Endothelial cell (in vitro differentiated cells): ENCODE data around the gene GAMT. TPM values are rescaled to one million over a fixed set of nuclear protein-coding genes. Genes with fewer than 3 reads are reported as not detected.
A peak's percentile ranks its signal among the peaks of the same experiment; 100 is the strongest.
"Not testable (repeated sequence)": the region's sequence is repeated elsewhere in the genome, so short reads cannot be mapped to it uniquely, and the experiment has no call there.

Experiments used
- DNase-seq: peaks from one replicate; pipeline ENCODE4 v3.0.0; 2021; ENCODE audit warnings: low spot score
- H3K27ac Mint-ChIP-seq: one replicate; pipeline ENCODE4 v1.8.0; 2021; ENCODE audit warnings: mixed read lengths, inconsistent platforms; ENCODE audit not compliant: unreplicated experiment
- H3K27me3 Mint-ChIP-seq: one replicate; pipeline ENCODE4 v1.8.0; 2021; ENCODE audit warnings: mild to moderate bottlenecking, moderate library complexity, mixed read lengths, inconsistent platforms; ENCODE audit not compliant: unreplicated experiment
- H3K36me3 Mint-ChIP-seq: one replicate; pipeline ENCODE4 v1.8.0; 2021; ENCODE audit warnings: mild to moderate bottlenecking, low read depth, mixed read lengths, inconsistent platforms; ENCODE audit not compliant: unreplicated experiment
- H3K4me1 Mint-ChIP-seq: one replicate; pipeline ENCODE4 v1.8.0; 2021; ENCODE audit warnings: mild to moderate bottlenecking, mixed read lengths, inconsistent platforms; ENCODE audit not compliant: unreplicated experiment
- H3K4me3 Mint-ChIP-seq: one replicate; pipeline ENCODE4 v1.8.0; 2021; ENCODE audit warnings: mild to moderate bottlenecking, mixed read lengths, inconsistent platforms; ENCODE audit not compliant: unreplicated experiment
- H3K9me3 Mint-ChIP-seq: one replicate; pipeline ENCODE4 v1.8.0; 2021; ENCODE audit warnings: mixed read lengths, inconsistent platforms; ENCODE audit not compliant: unreplicated experiment
- total RNA-seq: library from RNA; stranded (reverse); fragmentation: NEBNext Ultra II Directional; extraction: Animal tissue kit (Norgen Biotek cat#: 25700); gene quantifications from one replicate; pipeline ENCODE4 v1.2.1, GENCODE V29; 2021; ENCODE audit not compliant: unreplicated experiment
- TF ChIP-seq, protein P1 (sequence below): fragments of 200-600 bp; sonication (generic); IDR thresholded peaks from one replicate; pipeline ENCODE4 v1.5.0; 2021; ENCODE audit warnings: antibody characterized with exemption; ENCODE audit not compliant: unreplicated experiment

Gene GAMT
- total RNA-seq, 1 donor from 2014 or later: 18.1 TPM

DNA sequence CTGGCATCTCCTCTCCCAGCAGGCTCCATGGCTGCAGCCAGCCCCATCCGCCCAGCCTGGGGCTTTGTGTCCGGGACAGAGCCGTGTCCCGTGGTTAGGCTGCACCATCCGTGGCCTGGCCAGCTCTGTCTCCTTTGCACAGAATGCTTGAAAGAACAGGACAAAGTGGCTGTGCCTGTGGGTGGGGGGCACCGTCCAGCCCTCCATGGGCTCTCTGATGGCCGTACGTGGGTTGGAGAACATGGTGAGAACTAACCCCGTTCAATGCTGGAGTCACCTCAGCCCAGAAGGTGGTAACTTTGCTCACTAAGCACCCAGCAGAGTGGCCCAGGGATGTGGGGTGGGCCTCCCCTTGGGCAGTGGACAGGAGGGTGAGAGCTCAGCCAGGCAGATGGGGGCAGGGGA lies 39.7 kb upstream of the GAMT start:
- peaks cover 21% of the 10 kb centered on the region for H3K36me3 Mint-ChIP-seq
- peaks cover 5% of the 10 kb centered on the region for H3K27me3 Mint-ChIP-seq
- DNase-seq: no peak
- H3K4me1 Mint-ChIP-seq: peaks cover 7% of the 10 kb centered on the region
- no peak overlapping the region for H3K27ac Mint-ChIP-seq
- TF ChIP-seq, protein P1, sequence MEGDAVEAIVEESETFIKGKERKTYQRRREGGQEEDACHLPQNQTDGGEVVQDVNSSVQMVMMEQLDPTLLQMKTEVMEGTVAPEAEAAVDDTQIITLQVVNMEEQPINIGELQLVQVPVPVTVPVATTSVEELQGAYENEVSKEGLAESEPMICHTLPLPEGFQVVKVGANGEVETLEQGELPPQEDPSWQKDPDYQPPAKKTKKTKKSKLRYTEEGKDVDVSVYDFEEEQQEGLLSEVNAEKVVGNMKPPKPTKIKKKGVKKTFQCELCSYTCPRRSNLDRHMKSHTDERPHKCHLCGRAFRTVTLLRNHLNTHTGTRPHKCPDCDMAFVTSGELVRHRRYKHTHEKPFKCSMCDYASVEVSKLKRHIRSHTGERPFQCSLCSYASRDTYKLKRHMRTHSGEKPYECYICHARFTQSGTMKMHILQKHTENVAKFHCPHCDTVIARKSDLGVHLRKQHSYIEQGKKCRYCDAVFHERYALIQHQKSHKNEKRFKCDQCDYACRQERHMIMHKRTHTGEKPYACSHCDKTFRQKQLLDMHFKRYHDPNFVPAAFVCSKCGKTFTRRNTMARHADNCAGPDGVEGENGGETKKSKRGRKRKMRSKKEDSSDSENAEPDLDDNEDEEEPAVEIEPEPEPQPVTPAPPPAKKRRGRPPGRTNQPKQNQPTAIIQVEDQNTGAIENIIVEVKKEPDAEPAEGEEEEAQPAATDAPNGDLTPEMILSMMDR: no peak
- H3K4me3 Mint-ChIP-seq: peak overlapping the region; percentile 73
- no peaks in the 10 kb centered on the region for H3K9me3 Mint-ChIP-seq

DNA sequence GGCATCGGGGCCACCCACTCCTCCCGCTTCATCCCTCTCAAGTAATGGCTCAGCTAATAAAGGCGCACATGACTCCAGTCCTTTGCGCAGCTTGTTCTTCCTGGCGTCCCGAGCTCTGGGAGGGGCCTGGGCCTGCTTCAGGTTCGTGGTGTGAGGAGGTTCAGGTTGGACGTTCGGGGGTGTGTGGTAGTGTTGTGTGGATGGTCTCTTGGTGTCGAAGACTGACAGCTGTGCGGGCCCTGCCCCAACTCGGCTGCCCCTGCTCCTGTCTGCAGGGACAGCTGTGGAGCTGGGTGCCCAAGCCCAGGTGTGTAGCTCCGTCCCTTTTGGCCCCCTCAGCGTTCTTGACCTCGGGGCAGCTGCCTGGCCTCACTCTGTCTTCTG lies 39.1 kb upstream of the GAMT start:
- DNase-seq: no peak
- TF ChIP-seq, protein P1: no peak
- Mint-ChIP-seq H3K4me1 (peaks cover 7% of the 10 kb centered on the region), H3K27me3 (peaks cover 5% of the 10 kb centered on the region), H3K36me3 (peaks cover 23% of the 10 kb centered on the region), H3K9me3 (no peaks in the 10 kb centered on the region), H3K27ac (peak overlapping the region; percentile 52), H3K4me3 (peak overlapping the region; percentile 73)

DNA sequence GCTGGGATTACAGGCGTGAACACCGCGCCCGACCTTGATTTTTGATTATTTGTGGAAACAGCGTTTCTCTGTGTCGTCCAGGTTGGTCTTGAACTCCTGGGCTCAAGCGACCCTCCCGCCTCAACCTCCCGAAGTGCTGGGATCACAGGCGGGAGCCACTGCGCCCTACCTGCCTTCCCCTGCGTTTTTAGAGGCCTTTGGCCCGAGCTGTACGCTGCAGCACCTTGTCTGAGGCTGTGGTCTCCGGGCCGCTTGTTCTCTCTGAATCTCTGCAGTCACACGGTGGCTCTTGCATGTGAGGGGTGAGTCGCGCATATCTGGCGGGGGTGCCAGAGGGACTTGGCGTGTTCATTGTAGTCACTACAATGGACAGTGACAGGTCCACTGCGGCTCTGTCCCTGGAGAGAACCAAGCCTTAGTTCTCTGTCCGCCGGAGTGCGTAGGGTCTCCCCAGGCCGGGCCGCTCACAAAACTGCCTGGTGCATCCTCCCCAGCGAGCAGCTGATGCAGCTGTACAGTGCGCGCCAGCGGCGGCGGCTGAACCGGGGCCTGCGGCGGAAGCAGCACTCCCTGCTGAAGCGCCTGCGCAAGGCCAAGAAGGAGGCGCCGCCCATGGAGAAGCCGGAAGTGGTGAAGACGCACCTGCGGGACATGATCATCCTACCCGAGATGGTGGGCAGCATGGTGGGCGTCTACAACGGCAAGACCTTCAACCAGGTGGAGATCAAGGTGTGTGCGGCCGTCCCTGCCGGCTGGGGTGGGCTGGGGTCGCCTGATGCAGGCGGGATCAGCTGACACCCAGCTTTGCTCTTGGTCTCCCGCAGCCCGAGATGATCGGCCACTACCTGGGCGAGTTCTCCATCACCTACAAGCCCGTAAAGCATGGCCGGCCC lies 38.4 kb upstream of the GAMT start:
- Mint-ChIP-seq H3K27ac (peak overlapping the region; percentile 61), H3K4me3 (peak overlapping the region; percentile 96), H3K36me3 (peaks cover 28% of the 10 kb centered on the region)
- not testable (repeated sequence) for H3K4me1 Mint-ChIP-seq, H3K9me3 Mint-ChIP-seq, H3K27me3 Mint-ChIP-seq, DNase-seq

DNA sequence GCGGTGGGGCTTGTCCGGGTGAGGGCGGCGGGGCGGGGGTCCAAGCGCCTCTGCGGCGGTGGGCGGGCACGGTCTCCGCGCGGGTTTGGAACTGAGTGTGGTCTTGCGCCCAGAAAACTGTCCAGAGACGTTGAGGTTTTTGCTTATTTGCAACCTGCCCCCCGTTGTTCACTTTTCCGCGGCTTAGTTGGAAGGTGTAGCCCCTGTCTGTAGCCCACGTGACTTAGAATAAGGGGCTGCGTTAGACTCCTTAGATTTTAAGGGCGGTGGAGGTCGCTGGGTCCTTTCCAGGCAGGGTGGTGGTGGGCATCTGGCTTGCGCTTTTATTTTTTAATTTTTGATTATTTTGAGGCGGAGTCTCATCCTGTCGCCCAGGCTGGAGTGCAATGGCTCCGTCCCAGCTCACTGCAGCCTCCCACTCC lies 37.6 kb upstream of the GAMT start:
- Mint-ChIP-seq H3K9me3 (no peaks in the 10 kb centered on the region), H3K27ac (peak overlapping the region; percentile 52), H3K36me3 (peaks cover 28% of the 10 kb centered on the region), H3K4me1 (peaks cover 3% of the 10 kb centered on the region), H3K4me3 (peak overlapping the region; percentile 96), H3K27me3 (peaks cover 5% of the 10 kb centered on the region)
- DNase-seq: no peak
- TF ChIP-seq, protein P1: no peak

DNA sequence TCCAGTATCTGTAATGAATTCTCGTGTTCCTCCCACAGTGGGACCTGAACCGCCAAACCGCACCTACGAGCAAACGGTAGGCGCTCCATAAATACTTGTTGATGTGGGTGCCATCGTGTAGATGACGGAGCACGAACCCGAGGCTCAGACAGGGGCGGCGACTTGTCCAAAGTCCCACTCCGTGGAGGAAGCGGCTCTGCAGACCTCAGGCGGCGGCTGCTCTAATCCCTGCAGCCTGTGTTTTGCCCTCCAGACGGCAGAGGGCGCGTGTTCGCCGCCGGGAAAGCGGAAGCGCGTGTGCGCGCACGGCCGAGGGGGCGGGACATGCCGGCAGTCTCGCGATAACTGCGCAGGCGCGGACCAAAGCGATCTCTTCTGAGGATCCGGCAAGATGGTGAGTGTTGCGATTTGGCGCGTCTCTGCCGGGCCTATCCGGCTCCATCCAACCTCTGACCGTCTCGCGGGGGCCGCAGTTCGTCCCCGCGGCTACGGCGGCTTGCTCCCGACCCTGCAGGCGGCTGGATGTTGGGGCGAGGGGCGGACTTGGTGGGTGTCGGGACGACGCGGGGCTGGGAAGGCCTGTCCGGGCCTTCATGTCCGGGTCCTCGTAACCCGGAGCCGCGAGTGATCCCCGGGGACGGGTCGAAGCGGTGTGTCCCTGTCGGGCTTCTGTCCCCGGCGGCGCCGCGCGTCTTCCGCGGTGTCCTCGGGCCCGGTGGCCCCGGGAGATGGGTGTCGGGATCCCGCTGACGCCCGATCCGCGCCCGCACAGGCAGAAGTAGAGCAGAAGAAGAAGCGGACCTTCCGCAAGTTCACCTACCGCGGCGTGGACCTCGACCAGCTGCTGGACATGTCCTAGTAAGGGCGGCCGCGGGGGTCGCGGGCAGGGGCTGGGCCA lies 36.9 kb upstream of the GAMT start, which contains the start of gene RPS15:
Gene RPS15, plus strand, starts transcription at position 362 of the 898 bp plus-strand sequence. Its CDS starts 30 bp downstream, at position 392.
- Mint-ChIP-seq H3K36me3 (peaks cover 28% of the 10 kb centered on the region), H3K4me1 (peaks cover 3% of the 10 kb centered on the region), H3K27me3 (peaks cover 5% of the 10 kb centered on the region), H3K9me3 (no peaks in the 10 kb centered on the region), H3K27ac (peak within 1 kb of the TSS; percentile 95), H3K4me3 (peak within 1 kb of the TSS; percentile 96)
- DNase-seq: peak; percentile 97
- TF ChIP-seq, protein P1: peak; percentile 90
